Stimulated activated CD8-positive, alpha-beta memory T cell treated with anti-CD3 and anti-CD28 coated beads, Interleukin-12 subunit alpha, Interleukin-12 subunit beta, amount 100 ng/mL, for 1 hour (primary cell): Measurements from ENCODE around the gene KLF9.

Experiments used
- DNase-seq: peaks from one replicate; pipeline ENCODE4 v3.0.0-alpha.2; 2020; ENCODE audit warnings: low read depth

KLF9 gene

GRCh38 chr9:70413799-70414775 is at the start of gene KLF9:
Gene KLF9, minus strand, starts transcription at chr9:70414657. Its CDS starts 1,294 bp downstream, at chr9:70413363.
- DNase-seq: peak; percentile 85

GRCh38 chr9:70463877-70464276 is 49.4 kb upstream of the KLF9 start:
- no peak for DNase-seq

GRCh38 chr9:70462300-70462699 is 47.8 kb upstream of the KLF9 start:
- no peak for DNase-seq

GRCh38 chr9:70457235-70457634 is 42.8 kb upstream of the KLF9 start:
- DNase-seq: no peak

- DNase-seq: no peak
Observed at GRCh38 chr9:70455993-70456704, 41.7 kb upstream of the KLF9 start.

GRCh38 chr9:70452365-70452764 is 37.9 kb upstream of the KLF9 start:
- no peak for DNase-seq

GRCh38 chr9:70451765-70452164 is 37.3 kb upstream of the KLF9 start:
- DNase-seq: no peak

- no peak for DNase-seq
Observed at GRCh38 chr9:70450738-70451137, 36.3 kb upstream of the KLF9 start.

- DNase-seq: no peak
Observed at GRCh38 chr9:70449461-70449860, 35.0 kb upstream of the KLF9 start.

GRCh38 chr9:70448919-70449318 is 34.5 kb upstream of the KLF9 start:
- DNase-seq: no peak

GRCh38 chr9:70444904-70445303 is 30.4 kb upstream of the KLF9 start:
- no peak for DNase-seq

GRCh38 chr9:70442328-70442848 is 27.9 kb upstream of the KLF9 start:
- DNase-seq: no peak

GRCh38 chr9:70441622-70442021 is 27.2 kb upstream of the KLF9 start:
- DNase-seq: no peak

GRCh38 chr9:70439991-70440706 is 25.7 kb upstream of the KLF9 start:
- no peak for DNase-seq

- DNase-seq: no peak
Observed at GRCh38 chr9:70438341-70438928, 24.0 kb upstream of the KLF9 start.

- no peak for DNase-seq
Observed at GRCh38 chr9:70435948-70436347, 21.5 kb upstream of the KLF9 start.

- no peak for DNase-seq
Observed at GRCh38 chr9:70429899-70430298, 15.4 kb upstream of the KLF9 start.

GRCh38 chr9:70428781-70429180 is 14.3 kb upstream of the KLF9 start:
- DNase-seq: no peak

- DNase-seq: no peak
Observed at GRCh38 chr9:70427161-70427945, 12.9 kb upstream of the KLF9 start.

GRCh38 chr9:70425192-70425591 is 10.7 kb upstream of the KLF9 start:
- no peak for DNase-seq
